ENCODE data around the gene MRPS2. TPM values are rescaled to one million over a fixed set of nuclear protein-coding genes. Genes with fewer than 3 reads are reported as not detected.

MRPS2 gene
- total and polyA plus RNA-seq, 2 donors (not counting 3 experiments of a cell fraction or from before 2014, with no cell fraction given), result 50.8 to 231 TPM

- no TSS peak for BruUV-seq (replicated peaks)
- intact Hi-C loops (cut with micrococcal nuclease) (no loop called here), dilution Hi-C loops (cut with MboI; ENCODE audit: extremely low pct_ligation_motif_present, low sequenced_read_pairs) (no loop called here)
- no peaks in the 10 kb centered on the region for H3K9me1 ChIP-seq (replicated peaks; ENCODE audit: control insufficient read depth, extremely low read depth, insufficient read depth, low read length)
- peaks cover 5% of the 10 kb centered on the region for H3K4me1 ChIP-seq (ENCODE audit: control insufficient read depth, extremely low read depth, insufficient read depth, low read length)
- H3K9ac ChIP-seq (replicated peaks; ENCODE audit: extremely low read depth, insufficient read depth, low read length), result no peak overlapping the region
- FAIRE-seq, result no peak
- no peaks in the 10 kb centered on the region for H3K9me3 ChIP-seq (replicated peaks; ENCODE audit: control insufficient read depth, insufficient read depth, low read length)
- H3K79me2 ChIP-seq (ENCODE audit: control insufficient read depth, insufficient read depth, low read length), result no peaks in the 10 kb centered on the region
- H4K20me1 ChIP-seq (replicated peaks; ENCODE audit: control insufficient read depth, extremely low read depth, insufficient read depth, low read length), result no peaks in the 10 kb centered on the region
- peak overlapping the region; percentile 8 for H3K4me2 ChIP-seq (ENCODE audit: insufficient read depth, low read length)
- H3K27me3 ChIP-seq (ENCODE audit: control insufficient read depth in 2 of 2, insufficient read depth in 2 of 2, low read length in 2 of 2), result no peaks in the 10 kb centered on the region
- TF ChIP-seq CTCF (IDR thresholded peaks at IDR 0.05; ENCODE audit: extremely low read depth in 1 of 2, insufficient read depth in 1 of 2, low read depth in 1 of 2, low read length in 2 of 2), result no peak
- peak; percentile 29 for TF ChIP-seq GATA2 (IDR thresholded peaks at IDR 0.05; ENCODE audit: insufficient read depth, insufficient read length, low read depth, low read length)
- peak; percentile 49 for TF ChIP-seq FOS (IDR thresholded peaks at IDR 0.05; ENCODE audit: borderline replicate concordance, insufficient read depth, low read length)
- TF ChIP-seq POLR2A (IDR thresholded peaks at IDR 0.05; ENCODE audit: low read depth, low read length), result no peak
- no peak for TF ChIP-seq EZH2 (IDR thresholded peaks at IDR 0.05; ENCODE audit: borderline replicate concordance, low read depth, low read length, severe bottlenecking)
- no peak for TF ChIP-seq JUN (IDR thresholded peaks at IDR 0.05; ENCODE audit: borderline replicate concordance, insufficient read depth, insufficient read length, low read depth)
- CTCF ChIA-PET, result no interaction called here
- no peaks in the 10 kb centered on the region for H3K36me3 ChIP-seq (ENCODE audit: control insufficient read depth in 2 of 2, extremely low read depth in 1 of 2, insufficient read depth in 2 of 2, low read length in 2 of 2)
- H3K4me3 ChIP-seq (replicated peaks in 1 of 3; ENCODE audit: insufficient read depth in 1 of 3, low read depth in 1 of 3, low read length in 3 of 3), result no peak overlapping the region
- no peak overlapping the region for H3K27ac ChIP-seq (ENCODE audit: insufficient read depth, low read depth, low read length)
- POLR2A ChIA-PET, result no interaction called here
- no peak overlapping the region for H2AFZ ChIP-seq (ENCODE audit: low read depth, low read length)
- DNase-seq (ENCODE audit: low read depth, low spot score), result no peak
These were observed 31.5 kb upstream of the MRPS2 start for GRCh38 chr9:135468854-135469521.

Measured in endothelial cell of umbilical vein (primary cell).